Natural killer cell treated with Interleukin-12 subunit alpha and Interleukin-12 subunit beta and Interleukin-15 and Interleukin-18, amount 100 ng/mL, for 72 hours (primary cell): Measurements from ENCODE around the gene ECD. TPM values are rescaled to one million over a fixed set of nuclear protein-coding genes. Genes with fewer than 3 reads are reported as not detected.
A peak's percentile ranks its signal among the peaks of the same experiment; 100 is the strongest.

Experiments
- ATAC-seq, 2 donors: fragments of 150-1000 bp; cut with Tn5 transposase in 1 of 2; sonication (Bioruptor Pico), chemical (Tn5 transposase) in 1 of 2; 2 replicates each; pipeline ENCODE4 v1.10.0; 2021
- DNase-seq: peaks from one replicate; pipeline ENCODE4 v3.0.0; 2022; ENCODE audit warnings: low spot score
- H3K27ac Mint-ChIP-seq, 2 donors: 1 replicate in 1 of 2; 2 replicates in 1 of 2; pipeline ENCODE4 v1.8.0; 2022; ENCODE audit warnings: mixed read lengths in 2 of 2, mild to moderate bottlenecking in 1 of 2, moderate library complexity in 1 of 2
- H3K27me3 Mint-ChIP-seq, 2 donors: 1 replicate in 1 of 2; 2 replicates in 1 of 2; pipeline ENCODE4 v1.8.0; 2022; ENCODE audit warnings: mixed read lengths in 2 of 2
- H3K36me3 Mint-ChIP-seq: one replicate; pipeline ENCODE4 v1.8.0; 2022; ENCODE audit warnings: mixed read lengths
- H3K4me1 Mint-ChIP-seq, 2 donors: 1 replicate in 1 of 2; 2 replicates in 1 of 2; pipeline ENCODE4 v1.8.0; 2022; ENCODE audit warnings: low read depth in 2 of 2, mixed read lengths in 2 of 2, mild to moderate bottlenecking in 1 of 2
- H3K4me3 Mint-ChIP-seq: one replicate; pipeline ENCODE4 v1.8.0; 2022; ENCODE audit warnings: mixed read lengths
- H3K9me3 Mint-ChIP-seq: 2 replicates; pipeline ENCODE4 v1.8.0; 2022; ENCODE audit warnings: mixed read lengths
- total RNA-seq, 2 donors: library from RNA; stranded (reverse); gene quantifications; one replicate each; pipeline ENCODE4 v1.2.3, GENCODE V29; 2022

The ECD gene
- total RNA-seq, 2 donors from 2014 or later: 38.8 to 42.0 TPM

DNA sequence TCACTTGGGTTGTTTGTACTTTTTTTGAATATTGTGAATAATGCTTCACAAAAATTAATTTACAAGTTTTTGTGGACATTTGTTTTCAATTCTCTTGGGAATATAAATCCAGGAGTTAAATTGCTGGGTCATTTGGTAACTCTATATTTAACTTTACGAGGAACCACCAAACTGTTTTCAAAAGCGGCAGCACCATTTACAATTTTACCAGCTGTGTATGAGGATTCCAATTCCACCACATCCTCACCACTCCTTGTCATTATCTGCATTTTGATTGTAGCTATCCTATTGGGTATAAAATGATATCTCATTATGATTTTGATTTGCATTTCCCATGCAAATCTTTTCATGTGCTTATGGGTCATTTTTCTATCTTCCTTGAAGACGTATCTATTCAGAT is 61.5 kb downstream of the ECD start:
- H3K9me3 Mint-ChIP-seq: no peaks in the 10 kb centered on the region
- no peak overlapping the region for H3K4me3 Mint-ChIP-seq
- no peaks in the 10 kb centered on the region for H3K27me3 Mint-ChIP-seq

GRCh38 chr10:73099141-73099540 is 68.7 kb downstream of the ECD start:
- Mint-ChIP-seq H3K27me3 (no peaks in the 10 kb centered on the region), H3K4me3 (no peak overlapping the region), H3K9me3 (no peaks in the 10 kb centered on the region), H3K4me1 (peaks cover 10 to 26% of the 10 kb centered on the region in 2 donors), H3K36me3 (no peaks in the 10 kb centered on the region), H3K27ac (no peak overlapping the region)
- ATAC-seq: no peak
- DNase-seq: no peak

More for the DNA sequence above, 61.5 kb downstream of the ECD start:
- Mint-ChIP-seq H3K4me1 (peaks cover 5 to 6% of the 10 kb centered on the region in 2 donors), H3K27ac (no peak overlapping the region), H3K36me3 (peaks cover 10% of the 10 kb centered on the region)
- no peak for DNase-seq
- no peak for ATAC-seq

- ATAC-seq (no peak), DNase-seq (no peak)
- peaks cover 10 to 30% of the 10 kb centered on the region in 2 donors for H3K4me1 Mint-ChIP-seq
- H3K27ac Mint-ChIP-seq: peak overlapping the region; percentile 84 to 97
- no peaks in the 10 kb centered on the region for H3K9me3 Mint-ChIP-seq
- no peaks in the 10 kb centered on the region for H3K36me3 Mint-ChIP-seq
- no peaks in the 10 kb centered on the region for H3K27me3 Mint-ChIP-seq
- peak overlapping the region; percentile 94 for H3K4me3 Mint-ChIP-seq
Measured at GRCh38 chr10:73097305-73097670, 70.5 kb downstream of the ECD start.

- Mint-ChIP-seq H3K9me3 (no peaks in the 10 kb centered on the region), H3K4me1 (peaks cover 15 to 30% of the 10 kb centered on the region in 2 donors), H3K4me3 (peak within 1 kb of the TSS; percentile 94), H3K36me3 (no peaks in the 10 kb centered on the region), H3K27ac (peak within 1 kb of the TSS; percentile 84 to 97), H3K27me3 (no peaks in the 10 kb centered on the region)
- peak; percentile 95 to 97 for ATAC-seq
- peak; percentile 100 for DNase-seq
Measured at GRCh38 chr10:73096449-73097304, 71.1 kb downstream of the ECD start, which contains the start of gene P4HA1. P4HA1 (minus strand) TSS chr10:73096866; CDS start chr10:73074883, 21,983 bp downstream.

DNA sequence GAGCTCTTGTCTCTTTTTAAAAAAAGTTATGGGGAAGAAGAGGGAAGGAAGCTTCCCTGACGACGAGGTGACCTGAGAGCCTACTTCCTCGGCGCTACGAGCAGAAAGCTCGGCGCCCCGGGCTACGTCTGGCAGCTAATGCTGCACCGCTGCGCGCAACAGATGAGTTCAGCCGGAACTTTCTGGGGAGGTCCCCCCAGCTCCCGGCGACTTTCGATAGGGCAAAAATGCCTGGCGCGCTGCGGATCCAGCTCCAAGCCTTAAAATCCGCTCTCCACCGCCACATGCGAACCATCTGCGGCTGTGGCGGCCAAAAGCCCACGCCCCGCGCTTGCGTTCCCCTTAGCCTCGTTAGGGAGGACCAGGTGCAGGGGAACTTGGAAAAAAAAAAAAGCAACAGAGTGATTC is 71.8 kb downstream of the ECD start:
- ATAC-seq (peak; percentile 63 to 64), DNase-seq (peak; percentile 87)
- no peaks in the 10 kb centered on the region for H3K27me3 Mint-ChIP-seq
- no peaks in the 10 kb centered on the region for H3K36me3 Mint-ChIP-seq
- H3K27ac Mint-ChIP-seq: peak overlapping the region; percentile 84 to 97
- H3K9me3 Mint-ChIP-seq: no peaks in the 10 kb centered on the region
- peaks cover 15 to 30% of the 10 kb centered on the region in 2 donors for H3K4me1 Mint-ChIP-seq
- H3K4me3 Mint-ChIP-seq: peak overlapping the region; percentile 94

GRCh38 chr10:73095481-73096021 is 72.3 kb downstream of the ECD start:
- H3K4me3 Mint-ChIP-seq: peak overlapping the region; percentile 94
- H3K9me3 Mint-ChIP-seq: no peaks in the 10 kb centered on the region
- ATAC-seq (no peak), DNase-seq (peak; percentile 66)
- H3K4me1 Mint-ChIP-seq: peaks cover 15 to 30% of the 10 kb centered on the region in 2 donors
- no peaks in the 10 kb centered on the region for H3K36me3 Mint-ChIP-seq
- peak overlapping the region; percentile 84 to 97 for H3K27ac Mint-ChIP-seq
- no peaks in the 10 kb centered on the region for H3K27me3 Mint-ChIP-seq

- DNase-seq (no peak), ATAC-seq (no peak)
- no peaks in the 10 kb centered on the region for H3K9me3 Mint-ChIP-seq
- H3K27ac Mint-ChIP-seq: peak overlapping the region; percentile 84 to 97
- no peaks in the 10 kb centered on the region for H3K27me3 Mint-ChIP-seq
- H3K4me1 Mint-ChIP-seq: peaks cover 15 to 30% of the 10 kb centered on the region in 2 donors
- no peaks in the 10 kb centered on the region for H3K36me3 Mint-ChIP-seq
- peak overlapping the region; percentile 94 for H3K4me3 Mint-ChIP-seq
Measured at GRCh38 chr10:73094986-73095480, 72.8 kb downstream of the ECD start.

GRCh38 chr10:73093922-73094850 is 73.6 kb downstream of the ECD start:
- Mint-ChIP-seq H3K27ac (peak overlapping the region in 1 of 2 donors; percentile 84), H3K4me1 (peaks cover 15 to 30% of the 10 kb centered on the region in 2 donors), H3K36me3 (no peaks in the 10 kb centered on the region), H3K4me3 (peak overlapping the region; percentile 94), H3K9me3 (no peaks in the 10 kb centered on the region), H3K27me3 (no peaks in the 10 kb centered on the region)
- no peak for DNase-seq
- no peak for ATAC-seq

DNA sequence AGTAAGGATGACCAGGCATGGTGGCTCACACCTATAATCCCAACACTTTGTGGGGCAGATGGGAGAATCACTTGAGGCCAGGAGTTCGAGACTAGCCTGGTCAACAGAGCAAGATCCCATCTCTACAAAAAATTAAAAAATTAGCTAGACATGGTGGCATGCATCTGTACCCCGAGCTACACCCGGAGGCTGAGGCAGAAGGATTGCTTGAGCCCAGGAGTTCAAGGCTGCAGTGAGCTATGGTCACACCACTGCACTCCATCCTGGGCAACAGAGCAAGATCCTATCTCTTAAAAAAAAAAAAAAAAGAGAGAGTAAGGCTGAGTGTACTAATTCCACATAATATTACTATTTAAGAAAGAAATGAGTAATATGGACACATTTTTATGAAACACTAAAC is 75.0 kb downstream of the ECD start:
- H3K4me3 Mint-ChIP-seq: no peak overlapping the region
- no peak overlapping the region for H3K27ac Mint-ChIP-seq
- H3K4me1 Mint-ChIP-seq: peaks cover 20 to 36% of the 10 kb centered on the region in 2 donors
- no peaks in the 10 kb centered on the region for H3K27me3 Mint-ChIP-seq
- no peaks in the 10 kb centered on the region for H3K36me3 Mint-ChIP-seq
- no peaks in the 10 kb centered on the region for H3K9me3 Mint-ChIP-seq
- no peak for ATAC-seq
- DNase-seq: no peak

DNA sequence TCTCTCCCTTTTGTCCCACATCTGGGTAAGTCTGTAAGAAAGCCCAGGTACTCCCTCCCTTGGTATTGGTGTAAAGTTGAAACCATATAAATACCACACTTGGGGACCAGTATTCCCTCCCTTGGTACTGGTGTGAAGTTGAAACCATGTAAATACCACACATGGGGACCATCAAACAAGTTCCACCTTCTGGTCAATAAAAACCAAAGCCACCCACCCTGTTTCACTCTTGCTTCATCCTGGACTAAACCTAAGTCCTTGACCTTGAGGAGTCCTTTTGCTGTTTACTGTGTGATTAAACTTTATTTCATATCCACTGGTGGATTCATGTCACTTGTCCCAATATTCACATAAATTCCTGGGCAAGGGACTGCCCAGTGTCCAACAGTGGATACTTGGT is 79.5 kb downstream of the ECD start:
- no peaks in the 10 kb centered on the region for H3K36me3 Mint-ChIP-seq
- H3K4me1 Mint-ChIP-seq: peaks cover 8 to 12% of the 10 kb centered on the region in 2 donors
- H3K4me3 Mint-ChIP-seq: no peak overlapping the region

DNA sequence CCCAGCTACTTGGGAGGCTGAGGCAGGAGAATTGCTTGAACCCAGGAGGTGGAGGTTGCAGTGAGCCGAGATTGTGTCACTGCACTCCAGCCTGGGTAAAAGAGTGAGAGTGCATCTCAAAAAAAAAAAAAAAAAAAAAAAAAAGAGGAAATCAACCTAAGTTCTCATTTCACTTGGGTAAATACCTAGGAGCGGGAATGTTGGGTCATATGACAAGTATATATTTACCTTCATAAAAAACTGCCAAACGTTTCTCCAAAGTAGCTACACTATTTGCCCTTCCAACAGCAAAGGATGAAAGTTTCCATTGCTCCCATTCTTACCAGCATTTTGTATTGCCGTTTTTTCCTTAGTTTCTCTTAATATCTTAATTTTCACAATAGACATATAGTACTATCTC is 81.0 kb downstream of the ECD start:
- DNase-seq (no peak), ATAC-seq (no peak)
- no peaks in the 10 kb centered on the region for H3K36me3 Mint-ChIP-seq
- H3K27ac Mint-ChIP-seq: no peak overlapping the region
- no peaks in the 10 kb centered on the region for H3K27me3 Mint-ChIP-seq
- H3K4me3 Mint-ChIP-seq: no peak overlapping the region
- H3K4me1 Mint-ChIP-seq: peaks cover 11 to 12% of the 10 kb centered on the region in 2 donors
- no peaks in the 10 kb centered on the region for H3K9me3 Mint-ChIP-seq

More for the DNA sequence above, 79.5 kb downstream of the ECD start:
- ATAC-seq: peak; percentile 38 to 48
- Mint-ChIP-seq H3K27ac (no peak overlapping the region), H3K9me3 (no peaks in the 10 kb centered on the region), H3K27me3 (no peaks in the 10 kb centered on the region)
- no peak for DNase-seq

DNA sequence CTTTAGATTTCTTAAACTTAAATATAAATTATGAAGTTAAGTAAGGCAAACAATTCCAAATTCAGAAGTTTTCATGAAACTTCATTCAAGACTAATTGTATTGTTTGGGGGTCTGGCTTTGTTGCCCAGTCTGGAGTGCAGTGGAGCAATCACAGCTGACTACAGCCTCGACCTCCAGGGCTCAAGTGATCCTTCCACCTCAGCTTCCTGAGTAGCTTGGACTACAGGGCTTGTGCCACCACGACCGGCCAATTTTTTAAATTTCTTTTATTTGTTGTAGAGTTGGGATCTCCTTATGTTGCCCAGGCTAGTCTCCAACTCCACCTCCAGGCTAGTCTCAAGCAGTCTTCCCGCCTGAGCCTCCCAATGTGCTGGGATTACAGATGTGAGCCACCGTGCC is 83.6 kb downstream of the ECD start:
- H3K36me3 Mint-ChIP-seq: no peaks in the 10 kb centered on the region
- no peaks in the 10 kb centered on the region for H3K9me3 Mint-ChIP-seq
- H3K4me3 Mint-ChIP-seq: no peak overlapping the region
- H3K27me3 Mint-ChIP-seq: no peaks in the 10 kb centered on the region
- peaks cover 15 to 20% of the 10 kb centered on the region in 2 donors for H3K4me1 Mint-ChIP-seq
- DNase-seq (no peak), ATAC-seq (no peak)
- H3K27ac Mint-ChIP-seq: no peak overlapping the region
